ENCODE measurements around the gene TMEM59L. TPM values are rescaled to one million over a fixed set of nuclear protein-coding genes. Genes with fewer than 3 reads are reported as not detected.

Gene TMEM59L
- total RNA-seq, 4 donors from 2014 or later = 3.1 to 12.6 (median 4.2) TPM; not detected in 1

DNA sequence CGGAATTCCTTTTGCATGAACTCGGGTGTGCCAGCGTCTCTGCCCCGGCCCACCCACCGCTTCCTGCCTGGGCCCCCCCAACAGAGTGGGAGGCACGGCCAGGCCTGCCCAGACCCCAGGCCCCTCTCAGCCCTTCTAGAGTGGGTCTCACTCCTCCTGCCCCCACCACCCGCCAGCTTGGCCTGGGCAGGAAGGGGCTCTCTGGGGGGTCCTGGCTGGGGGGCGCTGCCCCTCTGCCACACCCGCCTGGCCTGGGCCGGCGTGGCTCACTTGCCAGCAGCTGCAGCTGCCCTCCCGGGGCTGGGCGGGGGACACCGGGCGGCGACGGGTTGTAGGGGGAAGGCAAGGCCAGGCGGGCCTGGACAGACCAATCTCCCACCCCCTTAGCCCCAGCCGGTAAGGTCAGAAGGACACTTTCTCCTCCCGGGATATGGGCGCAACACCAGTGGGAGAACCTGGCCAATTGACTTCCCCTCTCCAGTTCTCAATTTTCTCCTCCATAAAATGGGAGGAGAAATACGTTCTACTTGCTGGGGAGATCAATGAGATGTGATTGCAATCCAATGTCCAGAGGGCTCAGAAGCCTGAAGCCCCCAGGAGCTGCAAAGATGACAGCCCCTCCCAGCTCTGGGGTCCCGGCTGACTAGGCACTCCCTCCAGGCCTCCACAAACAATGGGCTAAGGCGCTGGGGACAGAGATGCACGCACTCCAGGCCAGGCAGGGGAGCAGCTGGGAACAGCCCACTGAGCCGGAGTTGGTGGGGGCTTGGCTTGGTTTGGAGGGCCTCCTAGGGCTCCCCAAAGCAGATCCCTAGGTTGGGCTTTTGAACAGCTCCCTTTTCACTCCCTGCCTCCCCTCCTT is 8.5 kb upstream of the TMEM59L start:
- H3K4me3 ChIP-seq = no peak overlapping the region
- peak overlapping the region in 1 of 4 donors; percentile 57 for H3K27ac ChIP-seq
- peaks cover 2 to 43% (median 13%) of the 10 kb centered on the region in 4 donors for H3K4me1 ChIP-seq
- H3K9me3 ChIP-seq = no peaks in the 10 kb centered on the region
- no peak for TF ChIP-seq CTCF (IDR thresholded peaks at IDR 0.05)
- TF ChIP-seq POLR2A (IDR thresholded peaks at IDR 0.05) = no peak
- no peak for TF ChIP-seq EP300 (IDR thresholded peaks at IDR 0.05)
- H3K27me3 ChIP-seq = peaks cover 3 to 78% of the 10 kb centered on the region in 2 donors
- 18 to 23% methylated on average over 18 to 19 of the region's 26 CpGs for WGBS, 2 donors
- DNase-seq (ENCODE audit: low spot score in 2 of 2) = no peak
- no peaks in the 10 kb centered on the region for H3K36me3 ChIP-seq

DNA sequence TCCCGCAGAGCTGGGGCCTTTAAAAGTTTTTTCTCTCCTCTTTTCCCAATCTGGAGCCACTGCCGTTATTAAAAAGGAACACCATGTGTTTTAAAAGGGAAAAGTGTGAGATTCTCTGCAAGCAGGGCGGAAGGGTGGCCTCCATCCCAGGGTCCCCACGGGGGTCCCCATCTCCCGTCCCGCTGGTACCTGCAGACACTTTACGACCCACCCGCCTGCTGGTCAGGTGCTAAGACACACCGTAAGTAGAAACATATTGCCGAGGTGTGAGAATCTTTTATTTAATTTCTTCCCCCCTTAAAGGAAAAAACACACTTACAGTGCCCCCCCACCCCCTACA is 7.9 kb upstream of the TMEM59L start:
- Histone ChIP-seq H3K4me1 (peaks cover 2 to 44% (median 13%) of the 10 kb centered on the region in 4 donors), H3K27me3 (peaks cover 3 to 78% of the 10 kb centered on the region in 2 donors), H3K4me3 (no peak overlapping the region), H3K27ac (no peak overlapping the region), H3K9me3 (no peaks in the 10 kb centered on the region), H3K36me3 (no peaks in the 10 kb centered on the region)
- WGBS, 2 donors = 28 to 30% methylated on average over 10 of the region's 10 CpGs
- no peak for TF ChIP-seq CTCF (IDR thresholded peaks at IDR 0.05)
- no peak for TF ChIP-seq POLR2A (IDR thresholded peaks at IDR 0.05)
- no peak for TF ChIP-seq EP300 (IDR thresholded peaks at IDR 0.05)
- DNase-seq (ENCODE audit: low spot score in 2 of 2) = no peak

DNA sequence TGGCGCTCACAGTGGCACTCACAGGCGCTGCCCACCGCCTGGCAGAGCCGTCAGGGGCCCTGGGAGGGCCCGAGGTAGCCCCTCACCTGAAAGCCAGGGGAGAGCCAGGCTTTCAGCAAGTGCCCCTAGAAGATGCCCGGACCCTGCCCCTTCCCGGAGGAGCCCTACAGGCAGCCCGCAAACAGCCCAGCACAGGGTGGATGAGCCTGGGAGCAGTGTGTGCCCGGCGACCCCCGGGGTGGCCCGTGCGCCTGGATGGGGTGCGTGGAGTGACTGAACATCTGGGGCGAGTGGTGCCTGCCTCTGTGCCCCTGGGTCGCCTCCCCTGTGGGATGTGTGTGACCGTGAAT is 7.5 kb upstream of the TMEM59L start:
- H3K36me3 ChIP-seq = no peaks in the 10 kb centered on the region
- H3K9me3 ChIP-seq = no peaks in the 10 kb centered on the region
- H3K27me3 ChIP-seq = peaks cover 3 to 78% of the 10 kb centered on the region in 2 donors
- no peak for DNase-seq (ENCODE audit: low spot score in 2 of 2)
- 4 to 19% methylated on average over 7 to 17 of the region's 17 CpGs for WGBS, 2 donors
- H3K27ac ChIP-seq = no peak overlapping the region
- TF ChIP-seq CTCF (IDR thresholded peaks at IDR 0.05) = no peak
- no peak for TF ChIP-seq EP300 (IDR thresholded peaks at IDR 0.05)
- TF ChIP-seq POLR2A (IDR thresholded peaks at IDR 0.05) = no peak
- H3K4me3 ChIP-seq = peak overlapping the region in 1 of 4 donors; percentile 49
- peaks cover 2 to 48% (median 13%) of the 10 kb centered on the region in 4 donors for H3K4me1 ChIP-seq

- DNase-seq (ENCODE audit: low spot score in 2 of 2) = no peak
- no peaks in the 10 kb centered on the region for H3K9me3 ChIP-seq
- peaks cover 2 to 53% (median 17%) of the 10 kb centered on the region in 4 donors for H3K4me1 ChIP-seq
- H3K27ac ChIP-seq = peak overlapping the region in 1 of 4 donors; percentile 31
- TF ChIP-seq CTCF (IDR thresholded peaks at IDR 0.05) (no peak), POLR2A (IDR thresholded peaks at IDR 0.05) (no peak), EP300 (IDR thresholded peaks at IDR 0.05) (no peak)
- WGBS, 2 donors = 2 to 23% methylated on average over 23 to 30 of the region's 65 CpGs
- no peaks in the 10 kb centered on the region for H3K36me3 ChIP-seq
- peak overlapping the region in 3 of 4 donors; percentile 0 to 49 (median 25) for H3K4me3 ChIP-seq
- H3K27me3 ChIP-seq = peaks cover 3 to 81% of the 10 kb centered on the region in 2 donors
Measured at GRCh38 chr19:18605546-18606280, 7.0 kb upstream of the TMEM59L start.

All from tibial nerve (tissue), 4 donors.